Activated naive CD4-positive, alpha-beta T cell treated with Interleukin-2 at 50 U/mL for 16 hours (primary cell): ENCODE results near the gene TMEM44.
"Not testable (repeated sequence)": the region's sequence is repeated elsewhere in the genome, so short reads cannot be mapped to it uniquely, and the experiment has no call there.

Experiments
- DNase-seq: peaks from one replicate; pipeline ENCODE4 v3.0.0-alpha.2; 2020

TMEM44 gene

DNA sequence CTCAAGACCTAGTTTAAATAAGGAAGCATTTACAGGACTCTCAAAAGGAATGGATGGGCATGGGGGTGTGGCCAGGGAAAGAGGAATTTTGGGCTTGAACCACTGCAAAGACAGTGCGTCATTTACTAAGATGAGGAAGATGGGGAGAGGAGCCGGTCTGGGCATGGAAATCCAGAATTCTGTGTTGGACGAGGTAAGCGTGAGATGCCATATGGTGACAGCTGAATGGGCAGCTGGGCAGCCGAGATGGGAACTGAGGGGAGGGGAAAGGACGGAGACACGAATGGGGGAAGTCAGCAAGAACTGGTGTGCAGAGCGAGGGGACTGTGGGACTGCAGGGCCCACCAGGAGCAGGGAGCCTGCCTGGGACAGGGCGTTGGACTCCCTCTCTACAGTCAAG is 24.2 kb downstream of the TMEM44 start:
- DNase-seq = no peak

DNA sequence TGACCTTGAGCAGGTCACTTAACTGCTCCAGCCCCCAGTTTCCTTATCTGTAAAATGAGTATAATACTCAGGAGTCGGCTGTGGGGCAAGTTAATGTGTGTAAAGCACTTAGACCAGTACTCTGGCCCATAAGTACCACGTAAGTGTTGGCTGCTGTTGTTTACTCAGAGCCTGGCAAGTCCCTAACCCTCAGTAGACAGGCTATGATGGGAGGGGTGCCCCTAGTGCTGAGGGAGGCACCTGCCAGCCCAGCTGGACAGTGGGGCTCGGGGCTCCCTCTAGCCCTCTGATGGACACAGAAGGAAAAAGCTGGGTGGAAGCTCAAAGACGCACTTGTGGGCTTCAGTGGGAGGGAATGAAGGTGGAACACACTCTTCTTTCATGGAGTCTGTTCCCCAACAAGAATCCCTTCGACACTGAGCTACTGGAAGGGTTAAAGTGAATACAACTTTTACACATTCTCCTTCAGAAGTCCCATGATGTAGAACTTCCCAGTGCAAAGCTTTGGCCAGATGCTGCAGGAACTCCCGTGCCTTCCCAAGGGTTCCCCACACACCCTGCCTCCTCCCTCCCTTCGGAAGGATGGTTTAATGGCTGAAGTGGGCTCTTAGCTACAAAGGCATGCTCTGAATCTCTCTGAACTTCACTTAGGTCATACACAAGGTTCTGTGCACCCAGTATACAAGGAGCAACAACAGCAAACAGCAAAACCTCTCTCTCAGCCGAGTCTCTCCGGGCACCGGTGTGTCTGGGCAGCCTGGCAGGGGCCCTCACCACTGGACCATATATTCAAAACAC is 25.4 kb downstream of the TMEM44 start:
- DNase-seq = no peak

DNA sequence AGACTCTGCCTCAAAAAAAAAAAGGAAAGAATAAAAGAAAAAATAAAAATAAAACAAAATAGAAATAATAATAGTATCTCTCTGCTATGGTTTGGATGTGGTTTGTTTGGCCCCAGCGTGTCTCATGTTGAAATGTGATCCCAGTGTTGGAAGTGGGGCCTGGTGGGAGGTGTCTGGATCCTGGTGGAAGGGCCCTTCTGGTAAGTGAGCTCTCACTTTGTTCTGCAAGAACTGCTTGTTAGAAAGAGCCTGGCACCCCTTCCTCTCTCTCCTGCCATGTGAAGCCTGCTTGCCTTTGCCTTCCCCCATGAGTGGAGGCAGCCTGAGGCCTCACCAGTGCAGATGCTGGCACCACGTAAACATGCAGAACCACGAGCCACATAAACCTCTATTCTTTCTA is 26.3 kb downstream of the TMEM44 start:
- DNase-seq = no peak

DNA sequence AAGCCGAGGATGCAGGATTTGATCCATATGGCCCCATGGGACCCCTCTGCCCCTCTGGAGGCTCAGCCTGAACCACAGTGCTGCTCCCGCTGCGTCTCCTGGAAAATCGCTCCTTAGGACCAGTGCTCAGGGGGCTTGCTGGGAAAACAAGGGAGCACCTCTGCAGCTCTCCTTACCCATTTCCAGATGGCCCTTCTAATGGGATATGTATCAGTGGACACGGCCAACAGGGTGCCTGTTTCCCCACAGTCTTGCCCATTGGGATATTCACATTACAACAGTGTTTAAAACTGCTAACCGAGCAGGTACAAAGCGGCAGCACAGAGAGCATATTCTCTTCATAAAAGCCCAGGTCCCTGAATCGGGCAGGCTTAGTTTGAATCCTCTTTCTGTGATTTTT is 27.1 kb downstream of the TMEM44 start:
- no peak for DNase-seq

DNA sequence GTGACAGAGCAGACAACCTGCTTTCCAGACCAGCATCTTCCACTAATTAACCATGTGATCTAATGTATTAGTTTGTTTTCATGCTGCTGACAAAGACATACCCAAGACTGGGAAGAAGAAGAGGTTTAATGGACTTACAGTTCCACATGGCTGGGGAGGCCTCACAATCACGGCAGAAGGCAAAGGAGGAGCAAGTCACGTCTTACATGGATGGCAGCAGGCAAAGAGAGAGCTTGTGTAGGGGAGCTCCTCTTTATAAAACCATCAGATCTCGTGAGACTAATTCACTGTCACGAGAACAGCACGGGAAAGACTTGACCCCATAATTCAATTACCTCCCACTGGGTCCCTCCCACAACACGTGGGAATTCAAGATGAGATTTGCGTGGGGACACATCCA is 27.9 kb downstream of the TMEM44 start:
- DNase-seq = not testable (repeated sequence)

DNA sequence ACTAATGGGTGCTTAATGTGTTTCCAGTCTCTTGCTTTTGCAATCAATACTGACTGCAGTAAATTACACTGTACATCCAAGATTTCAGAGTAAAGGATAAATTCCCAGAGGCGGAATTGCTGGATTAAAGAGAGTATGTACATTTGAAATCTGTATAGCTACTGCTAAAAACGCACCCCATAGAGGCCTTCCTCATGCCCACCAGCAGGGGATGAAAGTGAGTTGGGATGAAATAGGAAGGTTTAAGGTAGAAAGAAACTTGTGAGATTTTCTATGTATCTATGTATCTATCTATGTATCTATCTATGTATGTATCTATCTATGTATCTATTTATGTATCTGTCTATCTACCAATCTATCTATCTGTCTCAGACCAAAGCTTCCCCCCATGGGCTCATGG is 28.4 kb downstream of the TMEM44 start:
- no peak for DNase-seq

DNA sequence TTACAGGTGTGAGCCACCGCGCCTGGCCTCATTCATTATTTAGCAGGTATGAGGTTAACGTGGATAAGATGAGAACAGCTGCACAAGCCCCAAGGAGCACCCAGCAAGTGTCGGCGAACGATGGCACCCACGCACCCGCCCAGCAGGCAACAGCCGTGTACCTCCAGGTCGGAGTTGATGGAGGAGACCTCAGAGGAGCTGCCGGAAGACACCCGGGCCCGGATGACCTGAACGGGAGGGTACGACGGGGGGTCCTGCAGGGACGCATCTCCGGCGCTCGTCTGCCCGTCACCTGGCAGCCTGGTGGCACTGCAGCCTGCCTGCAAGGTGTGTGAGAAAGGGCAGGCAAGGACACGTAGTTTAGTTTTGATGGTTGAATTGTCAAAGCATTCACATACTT is 29.1 kb downstream of the TMEM44 start:
- DNase-seq = no peak

DNA sequence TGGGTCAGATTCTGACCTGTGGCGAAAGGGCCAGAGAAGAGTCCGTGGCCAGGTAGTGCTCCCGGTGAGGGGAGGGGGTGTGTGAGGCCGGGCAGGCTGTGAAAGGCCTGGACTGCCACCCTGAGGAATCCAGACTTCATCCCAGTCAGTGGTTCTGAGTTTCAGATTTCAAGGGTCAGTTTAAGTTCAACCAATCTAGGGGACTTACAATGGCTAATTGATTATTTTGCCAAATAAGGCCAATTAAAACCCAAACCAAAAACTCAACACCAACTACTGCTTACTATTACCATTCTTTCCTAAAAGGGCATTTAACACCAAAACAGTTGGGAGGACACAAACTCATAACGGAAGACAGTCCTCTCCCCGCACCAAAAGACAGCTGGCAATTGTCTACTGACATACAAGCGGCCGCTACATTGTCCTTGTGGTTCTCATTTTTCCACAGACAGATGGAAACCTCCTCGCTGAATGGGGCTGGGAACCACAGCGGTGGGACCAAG is 30.5 kb downstream of the TMEM44 start:
- DNase-seq = no peak

DNA sequence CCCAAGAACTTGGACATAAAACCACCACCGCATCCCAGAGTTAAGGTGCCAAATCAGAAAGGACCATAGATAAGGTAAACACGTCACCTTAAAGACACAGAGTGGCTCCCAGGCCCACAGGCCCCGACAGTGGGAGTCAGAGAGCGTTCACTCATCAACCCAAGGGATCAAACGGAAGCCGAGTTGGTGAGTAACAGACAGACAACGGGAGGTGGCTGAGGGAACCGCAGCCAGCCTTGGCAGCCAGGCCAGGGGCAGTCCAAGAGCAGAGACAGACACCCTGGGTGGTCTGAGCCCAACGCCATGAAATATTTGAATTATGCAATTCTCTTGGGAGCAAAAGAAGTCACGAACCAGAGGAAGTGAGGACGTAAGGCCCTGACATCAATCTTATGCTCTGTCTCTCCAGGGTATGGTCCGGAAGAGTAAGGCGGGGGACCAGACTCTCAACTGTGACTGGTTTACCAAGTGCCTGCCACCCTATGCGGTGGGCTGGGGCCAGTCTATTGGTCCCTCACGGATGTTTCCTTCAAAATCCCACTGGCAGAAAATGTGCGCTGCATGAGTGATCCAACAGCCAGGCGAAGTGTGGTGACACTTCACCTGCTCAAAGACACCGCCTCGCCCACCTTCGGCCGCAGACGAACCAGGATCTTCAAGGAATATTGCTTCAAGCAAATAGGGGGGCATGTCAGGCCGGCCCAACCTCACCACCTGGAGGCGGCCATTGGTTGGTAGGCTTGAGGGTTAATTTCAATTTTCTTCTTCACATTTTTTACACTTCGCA is 34.3 kb downstream of the TMEM44 start:
- no peak for DNase-seq

DNA sequence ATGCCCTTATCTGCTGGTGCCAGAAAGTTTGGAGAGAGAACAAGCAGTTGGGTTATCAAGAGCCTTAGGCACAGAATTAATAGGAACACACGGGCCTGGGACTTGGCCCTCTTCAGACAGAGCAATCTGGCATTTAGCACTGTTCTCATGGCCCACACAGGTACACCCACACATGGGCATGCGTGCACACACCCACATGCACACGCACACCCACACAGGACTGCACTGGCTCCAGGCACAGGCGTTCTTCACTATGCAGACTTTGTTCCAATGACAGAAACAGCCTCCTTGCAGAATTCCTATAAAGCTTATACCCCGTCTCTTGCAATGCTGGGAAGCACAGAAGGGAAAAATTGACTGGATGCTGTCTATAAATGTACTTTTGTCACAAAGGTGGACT is 36.3 kb downstream of the TMEM44 start:
- no peak for DNase-seq

DNA sequence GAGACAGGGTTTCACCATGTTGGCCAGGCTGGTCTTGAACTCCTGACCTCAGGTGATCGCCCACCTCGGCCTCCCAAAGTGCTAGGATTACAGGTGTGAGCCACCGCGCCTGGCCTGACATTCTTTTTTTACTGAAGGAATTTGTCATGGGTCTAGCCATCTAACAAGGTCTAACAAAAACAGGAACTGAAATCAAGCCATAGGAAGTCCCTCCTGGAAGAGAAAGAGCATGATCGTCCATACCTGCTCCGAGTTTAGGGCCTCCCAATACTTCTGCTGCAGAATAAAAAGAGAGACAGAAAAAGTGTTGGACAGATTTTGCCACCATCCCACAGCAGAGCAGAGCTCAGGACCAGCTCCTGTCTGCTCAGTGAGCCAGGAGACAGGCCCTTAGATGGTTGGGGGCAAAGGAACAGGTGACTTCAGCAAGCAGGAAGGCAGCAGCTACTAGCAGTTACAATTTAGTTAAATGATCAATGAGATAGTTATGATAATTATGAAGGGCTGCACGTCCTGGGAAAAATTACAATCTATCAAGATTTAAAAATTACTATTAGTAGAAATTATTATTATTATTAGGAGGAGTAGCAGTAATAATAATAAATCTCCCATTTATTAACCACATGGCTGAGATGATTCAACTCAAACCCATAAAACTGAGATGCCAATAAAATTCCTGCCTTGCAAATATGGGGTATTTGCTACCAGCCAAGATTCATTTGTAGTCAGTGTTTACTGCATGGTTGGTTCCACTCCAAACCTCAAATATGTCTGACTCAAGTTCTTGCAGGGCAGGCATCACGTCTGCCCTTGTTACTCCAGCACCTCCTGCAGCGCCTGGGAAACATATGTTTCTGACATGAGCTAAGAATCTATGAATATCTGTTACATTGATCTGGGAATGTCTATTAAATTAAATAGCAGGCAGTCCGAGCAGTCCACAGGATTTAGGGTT is 40.1 kb downstream of the TMEM44 start:
- DNase-seq = no peak

DNA sequence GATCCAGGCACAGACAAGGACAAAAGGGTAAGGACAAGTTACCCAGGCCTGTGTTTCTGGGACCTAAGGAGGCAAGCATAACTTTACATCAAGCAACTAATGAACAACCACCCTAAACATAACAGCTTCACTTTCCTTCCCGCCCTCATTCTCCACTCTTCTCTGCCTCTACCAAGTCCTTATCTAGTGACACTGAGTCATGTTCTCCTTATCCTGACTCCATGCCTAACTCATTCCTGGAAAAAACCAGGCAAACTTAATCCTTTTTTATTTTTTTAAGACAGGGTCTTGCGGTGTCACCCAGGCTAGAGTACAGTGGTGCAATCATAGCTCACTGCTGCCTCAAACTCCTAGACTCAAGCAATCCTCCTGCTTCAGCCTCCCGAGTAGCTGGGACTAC is 44.5 kb downstream of the TMEM44 start:
- no peak for DNase-seq

DNA sequence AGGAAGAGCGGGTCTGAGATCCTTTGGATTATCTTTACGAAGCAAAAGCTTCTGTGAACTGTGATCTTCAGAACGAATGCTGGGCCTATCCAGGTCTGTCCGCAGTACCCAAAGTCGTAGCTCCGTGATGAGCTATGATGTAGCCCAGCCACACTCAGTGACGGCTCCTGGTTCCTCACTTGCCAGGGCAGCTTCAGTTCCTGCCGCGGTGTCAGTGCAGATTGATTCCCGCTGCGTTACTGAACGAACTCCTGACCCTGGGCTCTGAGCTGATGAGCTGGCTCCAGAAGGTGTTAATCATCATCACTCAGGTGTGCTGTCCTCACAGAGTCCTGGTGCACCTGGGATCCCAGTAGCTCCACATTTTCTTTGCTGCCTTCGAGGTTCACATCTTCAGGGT is 45.0 kb downstream of the TMEM44 start:
- DNase-seq = no peak

DNA sequence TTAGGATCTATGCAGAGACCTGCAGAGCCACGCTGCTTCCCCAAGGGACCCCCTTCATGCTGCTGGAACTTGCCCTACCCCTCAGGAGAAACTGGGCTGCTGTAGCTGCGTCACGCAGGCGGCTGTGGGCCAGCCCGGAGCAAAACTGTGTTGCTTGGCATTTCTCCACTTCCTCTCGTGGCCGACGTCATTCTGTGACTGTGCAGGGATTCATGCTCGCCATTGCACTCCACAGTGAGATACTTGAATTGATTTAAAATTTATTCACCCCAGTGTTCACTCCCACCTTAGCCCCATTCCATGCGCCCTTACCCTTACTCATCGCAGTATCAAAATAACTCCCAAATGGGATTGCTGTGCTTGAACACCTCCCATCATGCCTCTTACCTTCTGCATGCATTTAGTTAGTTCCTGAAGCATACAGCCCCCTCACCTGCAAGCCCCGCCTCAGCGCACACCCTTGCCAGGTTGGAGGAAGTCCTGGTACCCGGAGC is 45.7 kb downstream of the TMEM44 start:
- no peak for DNase-seq

DNA sequence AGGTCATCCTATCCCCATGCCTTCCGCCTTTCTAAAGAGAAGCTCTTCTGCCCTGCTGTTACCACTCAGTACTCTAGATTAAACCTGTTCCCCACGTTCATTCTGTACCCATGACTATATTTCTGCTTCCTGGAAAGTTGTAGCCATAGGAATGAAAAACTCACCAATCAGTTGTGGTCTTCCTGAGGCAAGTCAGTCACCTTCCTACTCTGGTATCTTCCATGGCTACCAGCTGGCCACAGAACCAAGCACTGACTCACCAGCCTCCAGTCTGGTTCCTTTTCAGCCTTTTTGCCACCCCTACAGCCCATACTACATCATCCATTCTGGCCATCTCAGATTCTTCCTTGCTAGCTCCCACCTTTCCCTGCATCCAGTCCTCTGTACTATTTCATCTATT is 46.4 kb downstream of the TMEM44 start:
- DNase-seq = no peak

DNA sequence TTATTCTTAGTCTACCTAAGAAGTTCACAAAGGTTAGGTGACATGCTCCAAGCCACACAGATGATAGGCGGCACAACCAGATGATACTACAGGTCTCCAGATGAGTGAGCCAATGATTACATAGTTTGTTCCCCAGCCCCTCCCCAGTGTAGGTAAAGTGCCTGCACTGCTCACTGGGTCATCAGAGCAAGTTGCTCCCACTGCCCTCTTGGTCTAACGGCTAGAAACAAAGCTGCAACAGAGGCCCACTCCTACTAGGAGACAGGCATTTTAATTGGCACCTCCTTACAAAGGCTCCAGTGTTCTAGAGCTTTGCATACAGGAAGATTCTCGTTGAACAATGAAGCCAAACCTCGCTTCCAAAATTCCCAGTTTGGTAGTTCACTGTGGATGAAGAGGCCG is 47.3 kb downstream of the TMEM44 start:
- DNase-seq = no peak

DNA sequence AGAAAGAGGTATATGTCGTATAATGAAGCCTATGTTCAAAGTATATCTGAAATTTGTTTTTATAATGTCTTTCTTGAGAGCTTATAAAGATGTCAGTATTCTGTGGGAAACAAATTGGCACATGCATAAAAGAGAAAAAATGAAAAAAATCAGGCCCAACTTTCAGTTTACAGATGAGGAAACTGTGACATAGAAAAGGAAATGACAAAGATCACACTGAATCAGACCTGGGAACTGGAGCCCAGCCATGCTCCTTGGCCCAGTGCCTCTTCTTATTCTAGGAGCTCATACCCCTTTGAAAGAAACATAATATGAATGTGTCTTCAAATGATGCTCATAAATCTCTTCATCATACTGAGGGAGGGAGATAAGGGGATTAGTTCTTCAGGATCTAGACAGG is 48.4 kb downstream of the TMEM44 start:
- DNase-seq = peak; percentile 19

DNA sequence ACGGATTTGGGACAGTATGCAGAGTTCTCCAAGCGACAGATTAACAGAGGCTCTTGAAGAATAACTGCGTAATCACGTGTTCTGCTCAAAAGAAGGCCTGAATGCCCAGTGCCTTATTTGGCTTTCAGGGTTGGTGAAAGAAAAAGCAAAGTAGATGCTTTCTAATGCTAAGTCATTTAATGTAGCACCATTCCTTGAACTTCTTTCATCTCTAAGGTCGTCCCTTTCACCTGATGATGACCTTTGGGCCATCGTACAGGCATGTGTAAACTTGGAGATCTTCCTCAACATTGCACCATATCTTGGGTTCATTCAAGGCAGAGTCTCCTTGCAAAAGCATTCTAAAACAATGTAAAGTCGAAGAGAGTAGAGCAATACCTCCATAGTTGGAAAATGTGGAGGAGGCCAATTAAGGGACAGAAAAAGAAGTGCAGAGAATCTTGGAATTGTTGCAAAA is 48.9 kb downstream of the TMEM44 start:
- no peak for DNase-seq

DNA sequence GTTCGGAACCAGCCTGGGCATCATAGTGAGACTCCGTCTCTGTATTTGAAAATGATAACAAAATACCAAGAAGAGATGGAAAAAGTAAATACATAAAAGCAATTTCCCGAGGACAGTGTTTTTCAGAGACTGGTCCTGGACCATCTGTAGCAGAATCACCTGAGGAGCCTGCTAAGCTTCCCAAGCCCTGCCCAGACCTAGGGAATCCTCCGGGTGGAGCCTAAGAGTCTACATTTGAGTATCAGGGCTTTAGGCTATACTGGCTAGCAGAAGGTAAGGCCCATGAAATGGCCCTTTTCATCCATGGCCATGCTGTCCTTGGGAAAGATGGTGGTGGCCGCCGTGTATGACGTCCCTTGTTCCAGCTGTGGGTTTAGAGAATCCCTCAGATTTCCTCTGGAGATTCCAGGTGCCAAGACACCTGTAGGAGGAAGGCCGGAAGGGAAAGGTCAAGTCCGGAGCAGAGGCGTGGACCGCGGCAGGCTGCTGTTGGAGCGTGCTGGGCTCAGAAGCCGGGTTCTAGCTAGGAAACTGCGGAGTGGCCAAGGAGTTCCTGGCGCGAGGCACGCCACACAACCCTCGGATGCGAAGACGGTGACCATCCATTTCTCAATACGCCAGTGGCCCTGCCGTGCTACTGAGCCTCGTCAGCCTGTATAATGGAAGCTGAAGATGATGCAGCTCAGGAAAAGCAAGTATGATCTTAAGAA is 50.9 kb downstream of the TMEM44 start:
- no peak for DNase-seq

DNA sequence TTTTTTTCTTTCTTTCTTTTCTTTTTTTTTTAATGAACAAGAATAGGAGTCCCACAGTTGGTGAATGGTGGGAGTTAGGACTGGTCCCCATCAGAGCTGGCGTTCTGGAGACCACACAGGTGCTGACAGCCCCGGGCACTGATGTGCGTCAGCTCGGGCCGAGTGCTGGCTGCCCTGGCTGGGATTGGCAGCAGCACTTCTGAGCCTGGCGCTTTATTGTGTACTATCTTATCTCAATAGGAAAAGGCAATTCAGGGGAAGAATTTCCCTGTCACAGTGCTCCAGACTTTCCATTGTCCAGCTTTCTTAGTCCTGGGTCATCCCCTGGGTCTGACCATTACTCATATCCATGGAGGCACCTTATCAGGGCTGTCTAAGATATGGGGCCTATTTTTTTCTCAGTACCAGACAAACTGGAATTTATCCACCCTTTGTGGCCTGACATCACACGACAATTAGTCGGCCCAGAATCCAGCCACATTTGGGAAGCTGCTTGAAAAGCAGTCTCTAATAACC is 54.1 kb downstream of the TMEM44 start:
- no peak for DNase-seq

DNA sequence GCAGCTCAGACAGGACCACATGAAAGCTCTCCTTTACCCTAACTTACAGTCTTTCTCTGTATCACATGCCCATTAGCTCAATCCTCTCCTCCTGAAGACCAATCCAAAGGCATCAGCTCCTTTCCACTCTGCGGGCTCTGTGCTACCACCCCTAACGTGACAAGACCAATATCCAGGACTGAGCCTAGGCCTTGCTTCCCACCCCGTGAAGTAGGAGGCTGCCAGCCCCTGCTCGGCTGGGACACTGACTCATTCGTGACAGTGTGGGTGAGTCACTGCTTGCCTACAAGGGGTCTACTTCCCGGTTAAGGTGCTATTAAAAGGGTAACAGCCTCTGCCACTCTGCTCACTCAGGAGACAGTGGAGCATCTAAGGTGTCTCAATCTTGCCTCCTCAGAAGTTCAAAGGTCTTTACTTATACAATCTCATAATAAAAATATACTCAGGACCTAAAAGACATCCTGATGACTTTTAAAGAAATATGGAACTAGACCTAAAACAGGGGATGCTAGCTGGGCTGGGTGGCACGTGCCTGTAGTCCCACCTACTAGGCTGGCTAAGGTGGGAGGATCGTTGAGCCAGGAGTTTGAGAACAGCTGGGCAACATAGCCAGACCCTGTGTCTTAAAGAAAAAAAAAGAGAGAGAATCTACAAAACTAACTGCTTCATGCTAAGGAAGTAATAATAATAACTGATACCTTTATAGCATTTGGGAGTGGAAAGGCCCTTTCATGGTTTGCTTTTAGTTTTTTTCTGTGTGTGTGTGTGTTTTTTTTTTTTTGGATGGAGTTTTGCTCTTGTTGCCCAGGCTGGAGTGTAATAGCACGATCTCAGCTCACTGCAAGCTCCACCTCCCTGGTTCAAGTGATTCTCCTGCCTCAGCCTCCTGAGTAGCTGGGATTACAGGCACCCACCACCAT is 55.0 kb downstream of the TMEM44 start:
- peak; percentile 44 for DNase-seq
